Measurements from ENCODE around the gene SEZ6L2. TPM values are rescaled to one million over a fixed set of nuclear protein-coding genes. Genes with fewer than 3 reads are reported as not detected.

The SEZ6L2 gene
- total and polyA plus RNA-seq, 2 experiments from 2014 or later = 18.0 to 71.9 TPM

DNA sequence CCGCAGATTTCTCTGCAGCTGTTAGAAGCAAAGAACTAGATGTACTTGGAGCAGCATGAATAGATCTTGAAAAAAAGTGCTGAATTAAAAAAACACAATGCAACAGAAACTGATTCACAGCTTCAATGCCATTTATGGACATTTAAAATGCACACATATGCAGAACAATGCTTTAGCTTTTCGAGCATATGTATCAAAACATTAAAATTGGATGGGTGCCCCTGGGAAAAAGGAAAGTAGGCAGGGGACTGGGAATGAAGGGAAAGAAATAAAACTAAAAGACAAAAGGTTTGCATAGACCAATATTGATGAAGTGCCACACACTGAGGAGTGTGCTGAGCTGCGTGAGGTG lies 21.7 kb upstream of the SEZ6L2 start:
- H3K27ac Mint-ChIP-seq = no peak overlapping the region
- no peaks in the 10 kb centered on the region for H3K9me3 Mint-ChIP-seq
- Histone ChIP-seq H3K4me2 (no peak overlapping the region), H2AFZ (no peak overlapping the region), H3K79me2 (replicated peaks; ENCODE audit: insufficient read depth) (peaks cover 22% of the 10 kb centered on the region), H3K27me3 (ENCODE audit: insufficient read depth) (no peaks in the 10 kb centered on the region), H3K27ac (ENCODE audit: low read depth) (no peak overlapping the region; the same call in 1 of the 2 replicates), H3K4me3 (no peak overlapping the region), H4K20me1 (replicated peaks; ENCODE audit: insufficient read depth) (no peaks in the 10 kb centered on the region; the same call in none of the 2 replicates), H3K4me1 (ENCODE audit: insufficient read depth) (no peaks in the 10 kb centered on the region), H3F3A (replicated peaks; ENCODE audit: low read depth) (no peaks in the 10 kb centered on the region; the same call in 1 of the 2 replicates), H3K36me3 (ENCODE audit: insufficient read depth) (peaks cover 3% of the 10 kb centered on the region; the same call in 1 of the 2 replicates), H3K9me2 (ENCODE audit: insufficient read depth) (no peaks in the 10 kb centered on the region)
- peaks cover 5% of the 10 kb centered on the region for H3K27me3 Mint-ChIP-seq (ENCODE audit: insufficient read depth, low read depth, poor library complexity)
- DNase-seq (ENCODE audit: low spot score) (no peak), ATAC-seq (no peak)
- TF ChIP-seq EZH2phosphoT487 (IDR thresholded peaks at IDR 0.05; ENCODE audit: unreplicated experiment) = no peak
- no peak for TF ChIP-seq NANOG (IDR thresholded peaks at IDR 0.05; ENCODE audit: borderline replicate concordance)
- no peak for TF ChIP-seq CREB1 (CRISPR knock-in tag; IDR thresholded peaks at IDR 0.05; ENCODE audit: low read depth)
- no peak for TF ChIP-seq JUNB (IDR thresholded peaks at IDR 0.05; ENCODE audit: unreplicated experiment)
- no peak for TF ChIP-seq POLR2AphosphoS5 (IDR thresholded peaks at IDR 0.05; ENCODE audit: low read depth)
- TF ChIP-seq, protein P1, sequence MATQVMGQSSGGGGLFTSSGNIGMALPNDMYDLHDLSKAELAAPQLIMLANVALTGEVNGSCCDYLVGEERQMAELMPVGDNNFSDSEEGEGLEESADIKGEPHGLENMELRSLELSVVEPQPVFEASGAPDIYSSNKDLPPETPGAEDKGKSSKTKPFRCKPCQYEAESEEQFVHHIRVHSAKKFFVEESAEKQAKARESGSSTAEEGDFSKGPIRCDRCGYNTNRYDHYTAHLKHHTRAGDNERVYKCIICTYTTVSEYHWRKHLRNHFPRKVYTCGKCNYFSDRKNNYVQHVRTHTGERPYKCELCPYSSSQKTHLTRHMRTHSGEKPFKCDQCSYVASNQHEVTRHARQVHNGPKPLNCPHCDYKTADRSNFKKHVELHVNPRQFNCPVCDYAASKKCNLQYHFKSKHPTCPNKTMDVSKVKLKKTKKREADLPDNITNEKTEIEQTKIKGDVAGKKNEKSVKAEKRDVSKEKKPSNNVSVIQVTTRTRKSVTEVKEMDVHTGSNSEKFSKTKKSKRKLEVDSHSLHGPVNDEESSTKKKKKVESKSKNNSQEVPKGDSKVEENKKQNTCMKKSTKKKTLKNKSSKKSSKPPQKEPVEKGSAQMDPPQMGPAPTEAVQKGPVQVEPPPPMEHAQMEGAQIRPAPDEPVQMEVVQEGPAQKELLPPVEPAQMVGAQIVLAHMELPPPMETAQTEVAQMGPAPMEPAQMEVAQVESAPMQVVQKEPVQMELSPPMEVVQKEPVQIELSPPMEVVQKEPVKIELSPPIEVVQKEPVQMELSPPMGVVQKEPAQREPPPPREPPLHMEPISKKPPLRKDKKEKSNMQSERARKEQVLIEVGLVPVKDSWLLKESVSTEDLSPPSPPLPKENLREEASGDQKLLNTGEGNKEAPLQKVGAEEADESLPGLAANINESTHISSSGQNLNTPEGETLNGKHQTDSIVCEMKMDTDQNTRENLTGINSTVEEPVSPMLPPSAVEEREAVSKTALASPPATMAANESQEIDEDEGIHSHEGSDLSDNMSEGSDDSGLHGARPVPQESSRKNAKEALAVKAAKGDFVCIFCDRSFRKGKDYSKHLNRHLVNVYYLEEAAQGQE (IDR thresholded peaks at IDR 0.05; ENCODE audit: unreplicated experiment) = no peak
- no peak for TF ChIP-seq EZH2 (IDR thresholded peaks at IDR 0.05; ENCODE audit: low read depth, unreplicated experiment)
- TF ChIP-seq ZNF331 (CRISPR knock-in tag; IDR thresholded peaks at IDR 0.05; ENCODE audit: low read depth) = no peak
- TF ChIP-seq, protein P2, sequence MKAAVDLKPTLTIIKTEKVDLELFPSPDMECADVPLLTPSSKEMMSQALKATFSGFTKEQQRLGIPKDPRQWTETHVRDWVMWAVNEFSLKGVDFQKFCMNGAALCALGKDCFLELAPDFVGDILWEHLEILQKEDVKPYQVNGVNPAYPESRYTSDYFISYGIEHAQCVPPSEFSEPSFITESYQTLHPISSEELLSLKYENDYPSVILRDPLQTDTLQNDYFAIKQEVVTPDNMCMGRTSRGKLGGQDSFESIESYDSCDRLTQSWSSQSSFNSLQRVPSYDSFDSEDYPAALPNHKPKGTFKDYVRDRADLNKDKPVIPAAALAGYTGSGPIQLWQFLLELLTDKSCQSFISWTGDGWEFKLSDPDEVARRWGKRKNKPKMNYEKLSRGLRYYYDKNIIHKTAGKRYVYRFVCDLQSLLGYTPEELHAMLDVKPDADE (IDR thresholded peaks at IDR 0.05) = no peak
- TF ChIP-seq, protein P3, sequence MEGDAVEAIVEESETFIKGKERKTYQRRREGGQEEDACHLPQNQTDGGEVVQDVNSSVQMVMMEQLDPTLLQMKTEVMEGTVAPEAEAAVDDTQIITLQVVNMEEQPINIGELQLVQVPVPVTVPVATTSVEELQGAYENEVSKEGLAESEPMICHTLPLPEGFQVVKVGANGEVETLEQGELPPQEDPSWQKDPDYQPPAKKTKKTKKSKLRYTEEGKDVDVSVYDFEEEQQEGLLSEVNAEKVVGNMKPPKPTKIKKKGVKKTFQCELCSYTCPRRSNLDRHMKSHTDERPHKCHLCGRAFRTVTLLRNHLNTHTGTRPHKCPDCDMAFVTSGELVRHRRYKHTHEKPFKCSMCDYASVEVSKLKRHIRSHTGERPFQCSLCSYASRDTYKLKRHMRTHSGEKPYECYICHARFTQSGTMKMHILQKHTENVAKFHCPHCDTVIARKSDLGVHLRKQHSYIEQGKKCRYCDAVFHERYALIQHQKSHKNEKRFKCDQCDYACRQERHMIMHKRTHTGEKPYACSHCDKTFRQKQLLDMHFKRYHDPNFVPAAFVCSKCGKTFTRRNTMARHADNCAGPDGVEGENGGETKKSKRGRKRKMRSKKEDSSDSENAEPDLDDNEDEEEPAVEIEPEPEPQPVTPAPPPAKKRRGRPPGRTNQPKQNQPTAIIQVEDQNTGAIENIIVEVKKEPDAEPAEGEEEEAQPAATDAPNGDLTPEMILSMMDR (conservative IDR thresholded peaks at IDR 0.05; ENCODE audit: low read depth in 2 of 2) = no peak
- no peak for TF ChIP-seq STAT1 (IDR thresholded peaks at IDR 0.05; ENCODE audit: unreplicated experiment)
- TF ChIP-seq, protein P4, sequence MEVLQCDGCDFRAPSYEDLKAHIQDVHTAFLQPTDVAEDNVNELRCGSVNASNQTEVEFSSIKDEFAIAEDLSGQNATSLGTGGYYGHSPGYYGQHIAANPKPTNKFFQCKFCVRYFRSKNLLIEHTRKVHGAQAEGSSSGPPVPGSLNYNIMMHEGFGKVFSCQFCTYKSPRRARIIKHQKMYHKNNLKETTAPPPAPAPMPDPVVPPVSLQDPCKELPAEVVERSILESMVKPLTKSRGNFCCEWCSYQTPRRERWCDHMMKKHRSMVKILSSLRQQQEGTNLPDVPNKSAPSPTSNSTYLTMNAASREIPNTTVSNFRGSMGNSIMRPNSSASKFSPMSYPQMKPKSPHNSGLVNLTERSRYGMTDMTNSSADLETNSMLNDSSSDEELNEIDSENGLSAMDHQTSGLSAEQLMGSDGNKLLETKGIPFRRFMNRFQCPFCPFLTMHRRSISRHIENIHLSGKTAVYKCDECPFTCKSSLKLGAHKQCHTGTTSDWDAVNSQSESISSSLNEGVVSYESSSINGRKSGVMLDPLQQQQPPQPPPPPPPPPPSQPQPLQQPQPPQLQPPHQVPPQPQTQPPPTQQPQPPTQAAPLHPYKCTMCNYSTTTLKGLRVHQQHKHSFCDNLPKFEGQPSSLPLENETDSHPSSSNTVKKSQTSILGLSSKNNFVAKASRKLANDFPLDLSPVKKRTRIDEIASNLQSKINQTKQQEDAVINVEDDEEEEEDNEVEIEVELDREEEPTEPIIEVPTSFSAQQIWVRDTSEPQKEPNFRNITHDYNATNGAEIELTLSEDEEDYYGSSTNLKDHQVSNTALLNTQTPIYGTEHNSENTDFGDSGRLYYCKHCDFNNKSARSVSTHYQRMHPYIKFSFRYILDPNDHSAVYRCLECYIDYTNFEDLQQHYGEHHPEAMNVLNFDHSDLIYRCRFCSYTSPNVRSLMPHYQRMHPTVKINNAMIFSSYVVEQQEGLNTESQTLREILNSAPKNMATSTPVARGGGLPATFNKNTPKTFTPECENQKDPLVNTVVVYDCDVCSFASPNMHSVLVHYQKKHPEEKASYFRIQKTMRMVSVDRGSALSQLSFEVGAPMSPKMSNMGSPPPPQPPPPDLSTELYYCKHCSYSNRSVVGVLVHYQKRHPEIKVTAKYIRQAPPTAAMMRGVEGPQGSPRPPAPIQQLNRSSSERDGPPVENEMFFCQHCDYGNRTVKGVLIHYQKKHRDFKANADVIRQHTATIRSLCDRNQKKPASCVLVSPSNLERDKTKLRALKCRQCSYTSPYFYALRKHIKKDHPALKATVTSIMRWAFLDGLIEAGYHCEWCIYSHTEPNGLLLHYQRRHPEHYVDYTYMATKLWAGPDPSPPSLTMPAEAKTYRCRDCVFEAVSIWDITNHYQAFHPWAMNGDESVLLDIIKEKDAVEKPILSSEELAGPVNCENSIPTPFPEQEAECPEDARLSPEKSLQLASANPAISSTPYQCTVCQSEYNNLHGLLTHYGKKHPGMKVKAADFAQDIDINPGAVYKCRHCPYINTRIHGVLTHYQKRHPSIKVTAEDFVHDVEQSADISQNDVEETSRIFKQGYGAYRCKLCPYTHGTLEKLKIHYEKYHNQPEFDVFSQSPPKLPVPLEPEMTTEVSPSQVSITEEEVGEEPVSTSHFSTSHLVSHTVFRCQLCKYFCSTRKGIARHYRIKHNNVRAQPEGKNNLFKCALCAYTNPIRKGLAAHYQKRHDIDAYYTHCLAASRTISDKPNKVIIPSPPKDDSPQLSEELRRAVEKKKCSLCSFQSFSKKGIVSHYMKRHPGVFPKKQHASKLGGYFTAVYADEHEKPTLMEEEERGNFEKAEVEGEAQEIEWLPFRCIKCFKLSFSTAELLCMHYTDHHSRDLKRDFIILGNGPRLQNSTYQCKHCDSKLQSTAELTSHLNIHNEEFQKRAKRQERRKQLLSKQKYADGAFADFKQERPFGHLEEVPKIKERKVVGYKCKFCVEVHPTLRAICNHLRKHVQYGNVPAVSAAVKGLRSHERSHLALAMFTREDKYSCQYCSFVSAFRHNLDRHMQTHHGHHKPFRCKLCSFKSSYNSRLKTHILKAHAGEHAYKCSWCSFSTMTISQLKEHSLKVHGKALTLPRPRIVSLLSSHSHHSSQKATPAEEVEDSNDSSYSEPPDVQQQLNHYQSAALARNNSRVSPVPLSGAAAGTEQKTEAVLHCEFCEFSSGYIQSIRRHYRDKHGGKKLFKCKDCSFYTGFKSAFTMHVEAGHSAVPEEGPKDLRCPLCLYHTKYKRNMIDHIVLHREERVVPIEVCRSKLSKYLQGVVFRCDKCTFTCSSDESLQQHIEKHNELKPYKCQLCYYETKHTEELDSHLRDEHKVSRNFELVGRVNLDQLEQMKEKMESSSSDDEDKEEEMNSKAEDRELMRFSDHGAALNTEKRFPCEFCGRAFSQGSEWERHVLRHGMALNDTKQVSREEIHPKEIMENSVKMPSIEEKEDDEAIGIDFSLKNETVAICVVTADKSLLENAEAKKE (CRISPR knock-in tag; IDR thresholded peaks at IDR 0.05) = no peak
- TF ChIP-seq ZNF114 (CRISPR knock-in tag; IDR thresholded peaks at IDR 0.05) = no peak
- H3K36me3 Mint-ChIP-seq (ENCODE audit: low read depth) = peaks cover 14% of the 10 kb centered on the region
- H3K4me1 Mint-ChIP-seq = peaks cover 6% of the 10 kb centered on the region
- no peak overlapping the region for H3K4me3 Mint-ChIP-seq

Measured in GM23338 (cell line).